Breast epithelium (tissue), 3 donors: ENCODE results near the gene SMCO3.

Source experiments
- CTCF ChIP-seq, 3 donors: fragments of 450-650 bp; IDR thresholded peaks; one replicate each; pipeline ENCODE4 v1.5.1; 2016 to 2017; ENCODE audit warnings: antibody characterized with exemption in 3 of 3, mild to moderate bottlenecking in 3 of 3, moderate library complexity in 3 of 3
- POLR2A ChIP-seq: fragments of 450-650 bp; IDR thresholded peaks from one replicate; pipeline ENCODE4 v1.6.1; 2016; ENCODE audit warnings: antibody characterized with exemption, mild to moderate bottlenecking, moderate library complexity
- POLR2AphosphoS5 ChIP-seq, 3 donors: sonication (generic); formaldehyde crosslinking; IDR thresholded peaks; one replicate each; pipeline ENCODE4 v1.6.1; 2017; ENCODE audit warnings: antibody characterized with exemption in 3 of 3

- TF ChIP-seq CTCF (IDR thresholded peaks at IDR 0.05) (no peak), POLR2AphosphoS5 (IDR thresholded peaks at IDR 0.05) (no peak), POLR2A (no peak)
Observed at GRCh38 chr12:14858513-14858912, 44.5 kb upstream of the SMCO3 start.
